SK-N-MC (cell line): ENCODE measurements around the gene ORC1.

Source experiments
- DNase-seq: peaks from one replicate; pipeline ENCODE4 v3.0.0-alpha.2; 2011; ENCODE audit warnings: low read depth, low spot score
- H3K27ac ChIP-seq: fragments of 200-600 bp; sonication (generic); 2 replicates; pipeline ENCODE4 v1.5.1; 2016; ENCODE audit warnings: mixed run types
- H3K36me3 ChIP-seq: fragments of 200-600 bp; sonication (generic); 2 replicates; pipeline ENCODE4 v1.6.1; 2017; ENCODE audit warnings: antibody characterized with exemption, low read length, mixed read lengths; ENCODE audit not compliant: insufficient read depth
- H3K4me3 ChIP-seq: fragments of 200-600 bp; sonication (generic); 2 replicates; pipeline ENCODE4 v1.5.1; 2016
- H3K9ac ChIP-seq: fragments of 200-600 bp; sonication (generic); 2 replicates; pipeline ENCODE4 v1.8.0; 2017; ENCODE audit warnings: mixed run types, mixed read lengths; ENCODE audit not compliant: insufficient read length
- H3K9me3 ChIP-seq: fragments of 200-600 bp; sonication (generic); 2 replicates; pipeline ENCODE4 v1.6.1; 2017; ENCODE audit warnings: low read depth, mild to moderate bottlenecking, antibody characterized with exemption, low read length, moderate library complexity, mixed read lengths
- EZH2 ChIP-seq: fragments of 200-600 bp; sonication (generic); IDR thresholded peaks from one replicate; pipeline ENCODE4 v1.6.1; 2017; ENCODE audit warnings: antibody characterized with exemption
- FOXP2 ChIP-seq: optimal IDR thresholded peaks from 2 replicates; pipeline ENCODE3; 2011; ENCODE audit warnings: mild to moderate bottlenecking, moderate library complexity; ENCODE audit not compliant: insufficient read depth; ENCODE audit errors: extremely low read length, control extremely low read depth
- POLR2AphosphoS5 ChIP-seq: IDR thresholded peaks from 2 replicates; pipeline ENCODE4 v1.6.1; 2012; ENCODE audit warnings: mild to moderate bottlenecking, low read depth, low read length, borderline replicate concordance

Gene ORC1

GRCh38 chr1:52358851-52359497 lies 45.2 kb downstream of the ORC1 start:
- Histone ChIP-seq H3K9me3 (no peaks in the 10 kb centered on the region), H3K4me3 (no peak overlapping the region), H3K9ac (no peak overlapping the region), H3K36me3 (peaks cover 81% of the 10 kb centered on the region), H3K27ac (no peak overlapping the region)
- TF ChIP-seq EZH2 (no peak), POLR2AphosphoS5 (no peak), FOXP2 (no peak)
- no peak for DNase-seq

GRCh38 chr1:52357397-52357796 lies 46.8 kb downstream of the ORC1 start:
- no peaks in the 10 kb centered on the region for H3K9me3 ChIP-seq
- no peak overlapping the region for H3K27ac ChIP-seq
- no peak for TF ChIP-seq POLR2AphosphoS5
- TF ChIP-seq FOXP2 = no peak
- TF ChIP-seq EZH2 = no peak
- H3K36me3 ChIP-seq = peaks cover 89% of the 10 kb centered on the region
- no peak overlapping the region for H3K9ac ChIP-seq
- H3K4me3 ChIP-seq = no peak overlapping the region
- no peak for DNase-seq

- no peak overlapping the region for H3K9ac ChIP-seq
- no peak for DNase-seq
- TF ChIP-seq POLR2AphosphoS5 = no peak
- TF ChIP-seq EZH2 = no peak
- TF ChIP-seq FOXP2 = no peak
- H3K4me3 ChIP-seq = no peak overlapping the region
- H3K9me3 ChIP-seq = no peaks in the 10 kb centered on the region
- H3K36me3 ChIP-seq = peaks cover 85% of the 10 kb centered on the region
- H3K27ac ChIP-seq = no peak overlapping the region
Measured at GRCh38 chr1:52356818-52357355, 47.3 kb downstream of the ORC1 start.

- H3K9ac ChIP-seq = no peak overlapping the region
- DNase-seq = no peak
- no peak for TF ChIP-seq FOXP2
- H3K9me3 ChIP-seq = no peaks in the 10 kb centered on the region
- H3K27ac ChIP-seq = no peak overlapping the region
- H3K4me3 ChIP-seq = no peak overlapping the region
- peaks cover 83% of the 10 kb centered on the region for H3K36me3 ChIP-seq
Measured at GRCh38 chr1:52355847-52356505, 48.2 kb downstream of the ORC1 start.

DNA sequence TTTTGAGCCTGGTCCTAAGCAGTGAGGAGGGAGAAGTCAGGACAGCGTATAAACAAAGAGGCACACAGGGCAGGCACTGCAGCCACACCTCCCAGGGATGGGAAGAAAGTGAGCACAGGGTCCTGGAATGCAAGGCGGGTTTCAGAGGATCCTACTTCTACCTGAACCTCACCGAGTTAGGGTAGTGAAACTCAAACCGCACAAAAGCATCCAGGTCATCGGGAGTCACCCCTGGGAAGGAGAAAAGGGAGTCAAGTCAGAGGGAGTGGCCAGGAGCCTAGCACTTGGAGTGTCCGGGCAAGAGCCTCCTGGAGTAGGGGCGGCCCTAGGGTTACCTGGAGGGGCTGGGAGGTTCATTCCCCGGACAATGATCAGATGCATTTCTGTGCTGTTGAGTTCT lies 48.8 kb downstream of the ORC1 start:
- H3K4me3 ChIP-seq = no peak overlapping the region
- H3K9ac ChIP-seq = no peak overlapping the region
- TF ChIP-seq FOXP2 = no peak
- no peak for TF ChIP-seq POLR2AphosphoS5
- no peak for TF ChIP-seq EZH2
- no peaks in the 10 kb centered on the region for H3K9me3 ChIP-seq
- DNase-seq = no peak
- H3K36me3 ChIP-seq = peaks cover 77% of the 10 kb centered on the region
- no peak overlapping the region for H3K27ac ChIP-seq

DNA sequence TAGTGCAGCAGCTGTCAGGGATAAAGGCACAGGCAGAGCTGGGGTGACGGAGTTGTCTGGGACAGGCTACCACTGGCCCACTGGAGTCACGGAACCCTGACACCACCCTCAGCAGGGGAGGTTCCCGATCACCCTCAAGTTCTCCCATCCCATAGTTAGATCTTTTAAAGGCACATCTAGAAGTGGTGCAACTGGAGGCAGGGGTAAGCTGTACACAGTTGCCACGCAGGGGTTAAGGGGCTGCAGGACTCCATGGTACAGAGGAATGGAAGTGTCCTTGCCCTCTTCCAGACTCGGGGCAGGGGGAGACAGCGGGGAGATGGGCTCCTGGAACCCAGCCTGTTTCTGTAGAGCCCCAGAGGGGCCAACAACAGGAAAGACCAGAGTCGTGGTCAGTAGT lies 51.5 kb downstream of the ORC1 start:
- H3K9me3 ChIP-seq = no peaks in the 10 kb centered on the region
- DNase-seq = no peak
- peaks cover 51% of the 10 kb centered on the region; the same call in 1 of the 2 replicates for H3K36me3 ChIP-seq
- TF ChIP-seq FOXP2 = no peak
- no peak for TF ChIP-seq EZH2
- TF ChIP-seq POLR2AphosphoS5 = no peak
- no peak overlapping the region for H3K9ac ChIP-seq
- no peak overlapping the region for H3K4me3 ChIP-seq
- H3K27ac ChIP-seq = no peak overlapping the region

GRCh38 chr1:52348704-52349300 lies 55.4 kb downstream of the ORC1 start:
- no peak for DNase-seq
- H3K36me3 ChIP-seq = peaks cover 13% of the 10 kb centered on the region; the same call in 1 of the 2 replicates
- no peaks in the 10 kb centered on the region for H3K9me3 ChIP-seq
- TF ChIP-seq POLR2AphosphoS5 = no peak
- no peak for TF ChIP-seq FOXP2
- TF ChIP-seq EZH2 = no peak
- H3K27ac ChIP-seq = no peak overlapping the region
- H3K4me3 ChIP-seq = no peak overlapping the region
- H3K9ac ChIP-seq = no peak overlapping the region

GRCh38 chr1:52346653-52347052 lies 57.6 kb downstream of the ORC1 start:
- no peak overlapping the region for H3K9ac ChIP-seq
- TF ChIP-seq POLR2AphosphoS5 = no peak
- no peak for TF ChIP-seq EZH2
- no peak for TF ChIP-seq FOXP2
- no peak for DNase-seq
- no peak overlapping the region for H3K4me3 ChIP-seq
- no peaks in the 10 kb centered on the region for H3K9me3 ChIP-seq
- no peaks in the 10 kb centered on the region for H3K36me3 ChIP-seq
- no peak overlapping the region for H3K27ac ChIP-seq
